KBM-7 (cell line): Measurements from ENCODE around the gene PAFAH1B2.

Experiments used
- DNase-seq: peaks from one replicate; pipeline ENCODE4 v3.0.0-alpha.2; 2015
- in situ Hi-C: fragments of 300-500 bp; cut with MboI; formaldehyde crosslinking; loops from 2 replicates; pipeline ENCODE4 v1.14.3; 2020; ENCODE audit warnings: low sequenced_read_pairs, low pct_unique_long_range_greater_than_20kb, mixed read lengths

The PAFAH1B2 gene

GRCh38 chr11:117210620-117211019, 66.5 kb downstream of the PAFAH1B2 start:
- in situ Hi-C loops, result no loop called here
- DNase-seq, result no peak

DNA sequence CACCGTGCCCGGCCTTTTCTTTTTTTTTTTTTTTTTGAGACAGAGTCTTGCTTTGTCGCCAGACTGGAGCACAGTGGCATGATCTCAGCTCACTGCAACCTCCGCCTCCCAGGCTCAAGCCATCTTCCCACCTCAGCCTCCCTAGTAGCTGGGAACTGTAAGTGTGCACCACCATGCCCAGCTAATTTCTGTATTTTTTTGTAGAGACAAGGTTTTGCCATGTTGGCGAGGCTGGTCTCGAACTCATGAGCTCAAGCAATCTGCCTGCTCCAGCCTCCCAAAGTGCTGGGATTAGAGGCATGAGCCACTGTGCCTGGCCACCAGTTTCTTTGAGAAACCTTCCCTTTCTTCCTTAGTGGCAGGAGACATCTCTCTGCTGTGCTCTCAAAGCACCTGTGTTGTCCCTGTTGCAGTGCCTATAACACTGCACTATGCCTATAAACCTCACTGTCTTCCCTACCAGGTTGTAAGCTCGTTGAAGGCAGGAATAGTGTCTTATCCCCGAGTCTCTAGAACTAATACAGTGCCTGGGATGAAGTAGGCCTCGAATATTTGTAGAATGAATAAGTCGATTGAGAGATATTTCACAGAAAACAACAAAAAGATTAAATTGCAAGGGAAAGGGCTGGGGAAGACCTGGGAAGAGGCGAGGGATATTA, 68.7 kb downstream of the PAFAH1B2 start:
- DNase-seq, result no peak
- in situ Hi-C loops, result no loop called here

GRCh38 chr11:117214404-117215110, 70.5 kb downstream of the PAFAH1B2 start:
- in situ Hi-C loops, result no loop called here
- no peak for DNase-seq

DNA sequence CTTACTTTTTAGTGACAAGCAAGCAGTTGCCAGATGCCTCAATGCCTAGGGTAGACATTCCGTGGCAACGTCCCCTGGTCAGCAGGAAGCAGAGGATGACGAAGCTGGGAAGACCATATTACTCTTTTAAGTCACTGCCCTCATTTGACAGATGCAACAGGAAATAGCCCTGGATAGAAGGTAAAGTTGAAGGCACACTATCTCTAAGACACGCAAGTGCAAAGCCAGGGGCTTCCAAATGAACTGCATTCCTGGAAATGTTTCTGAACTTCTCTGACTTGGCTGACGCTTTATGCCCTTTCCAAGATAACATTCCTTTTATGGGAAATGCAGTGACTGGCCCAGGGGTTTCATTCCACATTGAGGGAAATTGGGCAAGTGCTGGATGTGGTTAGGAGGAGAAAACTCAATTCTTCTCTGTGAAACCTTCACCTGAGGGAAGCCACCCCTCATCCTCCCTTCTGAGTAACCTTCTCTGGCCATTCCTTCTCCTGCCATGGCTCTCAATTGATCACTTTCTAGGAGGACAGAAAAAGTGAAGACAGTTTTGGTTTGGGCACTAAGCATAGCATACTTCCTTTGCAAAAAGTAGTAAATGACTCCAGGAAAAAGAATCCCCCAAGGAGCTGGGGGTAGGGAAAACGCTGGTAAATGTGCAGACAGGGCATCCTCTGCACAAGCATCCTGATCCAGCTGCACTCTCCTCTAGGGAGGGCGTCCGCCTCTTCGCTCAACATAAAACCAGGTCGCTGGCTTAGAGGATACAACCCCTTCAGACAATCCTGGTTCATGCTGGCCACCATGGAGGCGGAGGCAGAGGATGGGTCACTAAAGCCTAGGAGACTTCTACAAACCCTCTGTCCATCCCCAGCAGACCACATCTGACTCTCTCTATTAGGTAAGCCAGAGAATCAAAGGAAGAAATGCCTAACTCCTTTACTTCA, 73.3 kb downstream of the PAFAH1B2 start:
- in situ Hi-C loops, result no loop called here
- DNase-seq, result no peak

GRCh38 chr11:117218133-117218915, 74.2 kb downstream of the PAFAH1B2 start:
- in situ Hi-C loops, result no loop called here
- no peak for DNase-seq

- in situ Hi-C loops, result no loop called here
- DNase-seq, result no peak
Measured at GRCh38 chr11:117219001-117219400, 74.9 kb downstream of the PAFAH1B2 start.

GRCh38 chr11:117219455-117219854, 75.4 kb downstream of the PAFAH1B2 start:
- DNase-seq, result no peak
- in situ Hi-C loops, result no loop called here

GRCh38 chr11:117219995-117220394, 75.9 kb downstream of the PAFAH1B2 start:
- no peak for DNase-seq
- in situ Hi-C loops, result no loop called here

DNA sequence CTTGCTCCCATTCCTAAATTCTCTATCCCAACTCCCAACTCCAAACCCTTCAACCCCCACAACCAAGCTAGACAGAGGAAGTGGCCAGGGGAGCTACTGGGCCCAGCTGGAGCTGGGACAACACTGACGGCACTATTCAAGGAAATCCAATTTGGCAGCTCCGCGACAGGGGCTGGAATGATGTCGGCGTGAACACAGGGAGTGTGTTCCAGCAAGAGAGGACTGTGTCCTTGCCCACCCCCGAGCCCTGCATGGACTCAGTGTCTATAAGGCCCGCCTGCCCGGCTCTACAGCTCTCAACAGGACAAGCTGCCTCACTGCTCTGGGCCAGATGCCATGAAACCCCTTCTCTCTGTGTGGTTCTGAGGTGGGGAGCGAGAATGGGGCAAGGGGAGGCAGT, 76.5 kb downstream of the PAFAH1B2 start:
- in situ Hi-C loops, result no loop called here

GRCh38 chr11:117220999-117221774, 77.1 kb downstream of the PAFAH1B2 start:
- no peak for DNase-seq
- in situ Hi-C loops, result no loop called here

More for the DNA sequence above, 76.5 kb downstream of the PAFAH1B2 start:
- no peak for DNase-seq

- in situ Hi-C loops, result no loop called here
- no peak for DNase-seq
Measured at GRCh38 chr11:117221775-117222517, 77.9 kb downstream of the PAFAH1B2 start.

DNA sequence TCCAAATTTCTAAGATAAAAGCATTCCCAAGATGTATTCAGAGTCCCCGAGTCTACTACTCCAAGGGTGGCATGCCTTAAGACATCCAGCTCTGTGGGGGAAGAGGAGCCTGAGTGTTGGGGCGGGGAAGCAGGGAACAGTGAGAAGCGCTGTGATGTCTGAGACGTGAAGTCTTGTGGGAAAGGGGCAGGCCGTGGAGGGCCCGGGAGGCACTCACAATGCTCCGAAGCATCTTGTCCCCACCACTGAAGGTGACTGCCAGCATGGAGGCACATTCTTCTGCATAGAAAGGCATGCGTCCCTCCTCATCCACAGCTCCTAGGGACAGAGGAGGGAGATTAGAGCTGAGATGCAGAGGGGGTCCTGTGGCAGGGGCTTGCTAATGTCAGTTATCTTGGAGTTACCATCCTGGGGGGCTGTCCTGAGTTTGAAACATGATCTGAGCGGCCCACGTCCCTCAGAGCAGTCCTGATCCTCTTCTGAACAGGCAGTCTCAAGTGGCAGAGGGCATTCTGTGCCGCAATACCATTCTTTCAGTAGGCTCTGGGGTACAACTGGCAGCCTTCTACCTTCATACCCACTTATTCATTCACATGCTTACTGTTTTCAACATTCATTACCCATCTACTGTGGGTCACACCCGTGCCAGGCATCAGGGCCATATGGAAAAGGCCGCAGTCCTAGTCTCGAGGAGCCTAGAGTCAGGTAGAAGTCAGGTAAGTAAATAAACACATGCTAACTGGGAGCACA, 79.1 kb downstream of the PAFAH1B2 start:
- in situ Hi-C loops, result no loop called here
- DNase-seq, result no peak

GRCh38 chr11:117223741-117224689, 79.9 kb downstream of the PAFAH1B2 start:
- in situ Hi-C loops, result no loop called here
- no peak for DNase-seq

DNA sequence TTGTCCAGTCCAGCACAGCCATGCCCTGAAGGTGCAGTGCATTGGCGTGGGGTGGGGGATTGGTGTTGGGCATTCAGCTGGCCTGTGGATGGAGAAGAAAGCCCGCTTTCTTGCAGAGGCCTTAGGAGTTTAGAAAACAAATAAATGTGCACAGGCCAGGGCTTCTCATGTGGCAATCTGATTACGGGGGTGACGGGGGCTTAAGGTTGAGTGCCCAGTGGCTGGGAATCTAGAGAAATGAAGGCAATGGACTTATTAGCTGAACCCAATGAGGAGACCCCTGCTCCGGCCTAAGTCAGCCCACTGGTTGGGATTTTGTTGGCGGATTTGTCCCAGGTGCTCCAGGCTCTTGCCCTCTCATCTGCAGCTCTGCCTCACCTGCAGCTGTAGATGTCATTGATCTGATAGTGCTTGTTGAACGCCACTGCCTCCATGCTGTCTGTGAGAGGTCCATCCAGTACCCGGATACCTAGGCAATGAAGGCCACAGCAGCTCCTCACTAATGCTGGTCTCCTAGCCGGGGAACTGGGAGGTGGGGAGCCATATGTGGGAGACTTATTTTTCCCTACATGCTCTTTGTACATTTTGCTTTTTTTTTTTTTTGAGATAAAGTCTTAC, 81.6 kb downstream of the PAFAH1B2 start:
- no peak for DNase-seq
- in situ Hi-C loops, result no loop called here
